Thoracic aorta (tissue), 2 donors: ENCODE data around the gene SDC3. TPM values are rescaled to one million over a fixed set of nuclear protein-coding genes. Genes with fewer than 3 reads are reported as not detected.

Experiments used
- ATAC-seq: fragments of 150-250 bp; one replicate; pipeline ENCODE4 v1.8.0; 2017; ENCODE audit warnings: low read depth; ENCODE audit not compliant: insufficient number of reproducible peaks, low FRiP score
- DNase-seq: peaks from one replicate; pipeline ENCODE4 v3.0.0-alpha.2; 2020; ENCODE audit warnings: low spot score
- H3K27ac ChIP-seq, 2 donors: fragments of 200-600 bp; sonication (generic); 1 replicate in 1 of 2; 2 replicates in 1 of 2; pipeline ENCODE4 v1.5.1; 2016; ENCODE audit warnings: mild to moderate bottlenecking in 2 of 2, moderate library complexity in 2 of 2
- H3K27me3 ChIP-seq: fragments of 200-600 bp; sonication (generic); replicated peaks from 2 replicates; pipeline ENCODE4 v1.6.0; 2016; ENCODE audit warnings: mild to moderate bottlenecking; ENCODE audit not compliant: insufficient read depth
- H3K36me3 ChIP-seq: fragments of 200-600 bp; sonication (generic); one replicate; pipeline ENCODE4 v1.5.1; 2016
- H3K4me1 ChIP-seq, 2 donors: fragments of 200-600 bp; sonication (generic); 1 replicate in 1 of 2; 2 replicates in 1 of 2; pipeline versions ENCODE4 v1.5.1 to v1.6.0; 2016; ENCODE audit warnings: low read depth in 2 of 2, mild to moderate bottlenecking in 1 of 2; ENCODE audit not compliant: control insufficient read depth in 1 of 2
- H3K4me3 ChIP-seq: fragments of 200-600 bp; sonication (generic); 2 replicates; pipeline ENCODE4 v1.5.1; 2016; ENCODE audit warnings: mild to moderate bottlenecking
- H3K9me3 ChIP-seq: fragments of 200-600 bp; sonication (generic); 2 replicates; pipeline ENCODE4 v1.5.1; 2016
- total RNA-seq, 2 donors: library from RNA; depleted of rRNA; stranded (reverse); fragments of >200 nt; gene quantifications; one replicate each; pipeline versions ENCODE4 v1.1.0 to v1.2.3, GENCODE V29; 2016
- TF ChIP-seq, protein P1 (sequence below): fragments of 200-600 bp; sonication (generic); IDR thresholded peaks from one replicate; pipeline ENCODE4 v1.5.1; 2019; ENCODE audit warnings: antibody characterized with exemption

SDC3 gene
- total RNA-seq, 2 donors from 2014 or later, result 51.6 to 75.4 TPM

DNA sequence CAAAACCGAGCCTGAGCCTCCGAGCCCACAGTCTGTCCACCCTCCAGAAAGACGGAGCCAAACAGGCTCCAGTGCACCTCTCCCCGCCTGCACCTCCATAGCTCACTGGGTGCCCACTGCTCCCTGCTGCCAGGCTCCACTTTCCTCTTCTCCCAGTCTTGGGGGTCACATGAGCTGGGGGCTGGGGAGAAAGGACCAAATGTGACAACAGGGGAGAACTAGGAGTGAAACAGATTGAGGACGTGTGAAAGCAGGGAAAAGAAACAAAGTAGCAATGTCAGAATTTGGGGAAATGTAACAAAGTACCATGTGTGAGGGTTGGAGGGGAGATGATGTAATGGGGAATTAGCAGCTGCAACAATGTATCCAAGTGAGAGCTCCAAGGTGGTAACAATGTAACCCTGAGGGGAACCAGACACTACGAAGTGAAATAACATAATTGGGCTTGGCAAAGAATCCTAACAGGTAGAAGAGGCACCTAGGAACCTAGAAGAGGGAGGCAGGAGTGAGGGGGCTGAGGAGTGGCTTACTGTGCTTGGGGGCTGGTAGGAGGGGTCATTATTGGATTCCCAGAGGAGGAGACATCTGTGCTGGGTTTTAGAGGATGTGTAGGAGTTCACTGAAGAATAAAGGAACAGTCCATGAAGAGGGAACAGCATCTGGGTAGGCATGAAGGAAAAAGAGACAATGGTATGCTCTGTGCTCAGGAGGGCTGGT, 12.5 kb downstream of the SDC3 start:
- ATAC-seq (no peak), DNase-seq (no peak)
- H3K4me3 ChIP-seq, result no peak overlapping the region
- H3K4me1 ChIP-seq, result peaks cover 5 to 65% of the 10 kb centered on the region in 2 donors
- H3K9me3 ChIP-seq, result no peaks in the 10 kb centered on the region
- TF ChIP-seq, protein P1, sequence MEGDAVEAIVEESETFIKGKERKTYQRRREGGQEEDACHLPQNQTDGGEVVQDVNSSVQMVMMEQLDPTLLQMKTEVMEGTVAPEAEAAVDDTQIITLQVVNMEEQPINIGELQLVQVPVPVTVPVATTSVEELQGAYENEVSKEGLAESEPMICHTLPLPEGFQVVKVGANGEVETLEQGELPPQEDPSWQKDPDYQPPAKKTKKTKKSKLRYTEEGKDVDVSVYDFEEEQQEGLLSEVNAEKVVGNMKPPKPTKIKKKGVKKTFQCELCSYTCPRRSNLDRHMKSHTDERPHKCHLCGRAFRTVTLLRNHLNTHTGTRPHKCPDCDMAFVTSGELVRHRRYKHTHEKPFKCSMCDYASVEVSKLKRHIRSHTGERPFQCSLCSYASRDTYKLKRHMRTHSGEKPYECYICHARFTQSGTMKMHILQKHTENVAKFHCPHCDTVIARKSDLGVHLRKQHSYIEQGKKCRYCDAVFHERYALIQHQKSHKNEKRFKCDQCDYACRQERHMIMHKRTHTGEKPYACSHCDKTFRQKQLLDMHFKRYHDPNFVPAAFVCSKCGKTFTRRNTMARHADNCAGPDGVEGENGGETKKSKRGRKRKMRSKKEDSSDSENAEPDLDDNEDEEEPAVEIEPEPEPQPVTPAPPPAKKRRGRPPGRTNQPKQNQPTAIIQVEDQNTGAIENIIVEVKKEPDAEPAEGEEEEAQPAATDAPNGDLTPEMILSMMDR, result no peak
- H3K36me3 ChIP-seq, result no peaks in the 10 kb centered on the region
- no peaks in the 10 kb centered on the region for H3K27me3 ChIP-seq
- H3K27ac ChIP-seq, result peak overlapping the region in 1 of 2 donors; percentile 29

DNA sequence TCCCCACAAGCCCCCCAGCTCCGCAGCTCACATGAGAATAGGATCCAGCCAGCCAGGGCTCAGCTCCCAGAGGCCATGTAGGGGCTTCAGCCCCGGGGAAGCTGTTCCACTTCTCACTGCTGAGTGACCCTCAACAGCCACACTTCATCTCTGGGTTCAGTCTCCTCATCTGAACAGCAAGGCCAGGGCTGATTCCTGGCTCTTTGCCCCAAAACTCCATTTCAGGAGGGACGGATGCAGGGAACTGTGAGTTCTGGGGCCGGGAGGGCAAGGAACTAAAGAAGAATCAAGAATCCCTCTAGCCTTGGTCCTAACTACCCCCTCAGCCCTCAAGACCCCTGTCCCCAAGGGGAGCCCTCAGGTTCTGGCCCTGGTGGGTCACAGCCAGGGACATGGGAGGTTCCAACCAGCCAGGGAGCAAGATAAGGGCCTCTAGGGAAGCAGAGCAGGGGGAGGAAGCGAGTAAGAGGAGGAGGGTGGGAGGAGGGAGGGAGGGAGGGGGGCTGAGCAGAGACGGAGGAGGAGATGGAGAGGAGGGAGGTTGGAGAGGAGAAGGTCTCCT, 13.1 kb downstream of the SDC3 start:
- H3K4me1 ChIP-seq, result peaks cover 5 to 67% of the 10 kb centered on the region in 2 donors
- ATAC-seq, result no peak
- no peak overlapping the region for H3K4me3 ChIP-seq

DNA sequence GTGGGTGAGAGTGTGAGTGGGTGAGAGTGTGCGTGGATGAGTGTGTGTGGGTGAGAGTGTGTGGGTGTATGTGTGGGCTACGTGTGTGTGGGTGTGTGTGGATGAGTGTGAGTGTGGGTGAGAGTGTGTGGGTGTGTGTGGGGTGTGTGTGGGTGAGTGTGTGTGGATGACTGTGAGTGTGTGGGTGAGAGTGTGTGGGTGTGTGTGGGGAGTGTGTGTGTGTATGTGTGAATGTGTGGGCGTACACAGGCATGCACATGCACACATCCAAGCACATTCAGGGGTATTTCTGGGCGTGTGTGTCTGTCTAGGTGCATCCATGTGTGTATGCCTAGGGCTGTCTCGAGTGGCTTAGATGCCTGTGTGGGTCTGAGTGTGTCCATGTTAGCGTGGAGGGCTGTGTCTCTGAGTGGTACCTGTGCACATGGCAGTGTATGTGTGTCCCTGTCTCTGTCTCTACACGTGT, 14.0 kb downstream of the SDC3 start:
- Histone ChIP-seq H3K9me3 (no peaks in the 10 kb centered on the region), H3K27ac (no peak overlapping the region), H3K36me3 (no peaks in the 10 kb centered on the region), H3K4me3 (no peak overlapping the region), H3K4me1 (peaks cover 5 to 69% of the 10 kb centered on the region in 2 donors), H3K27me3 (no peaks in the 10 kb centered on the region)
- DNase-seq, result no peak
- ATAC-seq, result no peak
- TF ChIP-seq, protein P1, result no peak

More for the DNA sequence above, 13.1 kb downstream of the SDC3 start:
- Histone ChIP-seq H3K27me3 (no peaks in the 10 kb centered on the region), H3K9me3 (no peaks in the 10 kb centered on the region), H3K36me3 (no peaks in the 10 kb centered on the region), H3K27ac (peak overlapping the region in 1 of 2 donors; percentile 14)
- TF ChIP-seq, protein P1, result no peak
- no peak for DNase-seq

DNA sequence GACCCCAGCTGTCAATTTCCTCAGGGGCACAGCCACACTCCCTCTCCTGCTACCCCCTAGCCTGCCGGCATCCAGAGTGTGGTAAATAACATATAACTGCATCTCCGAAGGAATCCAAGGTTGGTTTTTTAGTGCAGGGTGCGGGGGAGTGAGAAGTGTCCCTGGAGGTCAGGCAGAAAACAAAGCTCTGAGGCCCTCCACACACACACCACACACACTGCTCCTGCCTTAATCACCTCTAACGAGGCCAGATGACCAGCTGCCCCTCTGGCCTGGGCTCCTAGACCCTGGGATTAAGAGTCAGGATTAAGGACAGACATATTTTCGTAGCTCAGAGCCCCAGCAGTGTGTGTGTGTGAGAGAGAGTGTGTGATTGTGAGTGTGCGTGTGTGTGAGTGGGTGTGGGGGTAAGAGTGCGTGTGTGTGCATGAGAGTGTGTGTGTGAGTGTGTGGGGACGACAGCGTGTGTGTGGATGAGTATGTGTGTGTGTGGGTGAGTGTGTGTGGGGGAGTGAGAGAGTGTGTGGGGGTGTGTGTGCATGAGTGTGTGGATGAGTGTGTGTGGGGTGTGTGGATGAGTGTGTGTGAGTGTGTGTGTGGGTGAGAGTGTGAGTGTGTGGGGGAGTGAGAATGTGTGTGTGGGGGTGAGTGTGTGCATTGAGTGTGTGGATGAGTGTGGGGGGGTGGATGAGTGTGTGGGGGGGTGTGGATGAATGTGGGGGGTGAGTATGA, 14.6 kb downstream of the SDC3 start:
- H3K4me1 ChIP-seq, result peaks cover 5 to 75% of the 10 kb centered on the region in 2 donors
- ATAC-seq (no peak), DNase-seq (no peak)
- H3K9me3 ChIP-seq, result no peaks in the 10 kb centered on the region
- H3K27me3 ChIP-seq, result no peaks in the 10 kb centered on the region
- H3K4me3 ChIP-seq, result no peak overlapping the region
- TF ChIP-seq, protein P1, result no peak
- H3K36me3 ChIP-seq, result no peaks in the 10 kb centered on the region
- no peak overlapping the region for H3K27ac ChIP-seq

DNA sequence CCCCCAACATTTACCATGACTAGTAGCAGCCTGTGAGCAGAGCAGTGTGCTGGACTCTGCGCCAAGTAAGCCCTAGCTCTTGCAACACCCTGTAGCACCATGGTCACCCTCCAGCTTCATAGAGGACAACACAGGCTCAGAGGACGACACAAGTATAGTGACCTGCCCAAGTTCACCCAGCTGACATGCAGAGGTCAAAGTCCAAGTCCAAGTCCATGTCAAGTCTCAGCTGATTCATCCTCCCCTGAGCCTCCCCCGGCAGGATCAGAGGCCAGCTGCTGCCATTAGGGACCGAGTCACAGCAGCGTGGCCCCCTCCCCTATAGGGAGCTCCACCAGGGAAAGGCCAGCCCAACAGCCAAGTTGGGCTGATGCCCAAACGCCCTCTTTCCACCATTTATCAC, 15.9 kb downstream of the SDC3 start:
- peaks cover 17 to 77% of the 10 kb centered on the region in 2 donors for H3K4me1 ChIP-seq
- DNase-seq (no peak), ATAC-seq (no peak)
- H3K4me3 ChIP-seq, result no peak overlapping the region
- H3K27me3 ChIP-seq, result no peaks in the 10 kb centered on the region
- H3K9me3 ChIP-seq, result no peaks in the 10 kb centered on the region
- TF ChIP-seq, protein P1, result no peak
- no peaks in the 10 kb centered on the region for H3K36me3 ChIP-seq
- no peak overlapping the region for H3K27ac ChIP-seq
